ENCODE results near the gene LDLRAD4. TPM values are rescaled to one million over a fixed set of nuclear protein-coding genes. Genes with fewer than 3 reads are reported as not detected.

Gene LDLRAD4
- polyA plus RNA-seq, 1 experiment: not detected

GRCh38 chr18:13578400-13578799 lies 359.8 kb downstream of the LDLRAD4 start:
- DNase-seq (ENCODE audit: low read depth, low spot score): no peak
- Histone ChIP-seq H3K27ac (ENCODE audit: low read depth, low read length) (no peak overlapping the region), H3K4me3 (ENCODE audit: low read depth, low read length) (no peak overlapping the region), H3K9me3 (ENCODE audit: control insufficient read depth, insufficient read depth, low read length) (no peaks in the 10 kb centered on the region), H3K27me3 (ENCODE audit: control insufficient read depth, insufficient read depth, low read length) (no peaks in the 10 kb centered on the region)
- ChIA-PET CTCF (no interaction called here), POLR2A (no interaction called here)
- no peak for TF ChIP-seq CTCF (IDR thresholded peaks at IDR 0.05; ENCODE audit: low read depth, low read length)

- CTCF ChIA-PET: no interaction called here
- TF ChIP-seq CTCF (IDR thresholded peaks at IDR 0.05; ENCODE audit: low read depth, low read length): no peak
- DNase-seq (ENCODE audit: low read depth, low spot score): no peak
- no peaks in the 10 kb centered on the region for H3K9me3 ChIP-seq (ENCODE audit: control insufficient read depth, insufficient read depth, low read length)
- no peak overlapping the region for H3K4me3 ChIP-seq (ENCODE audit: low read depth, low read length)
- peaks cover 3% of the 10 kb centered on the region for H3K27me3 ChIP-seq (ENCODE audit: control insufficient read depth, insufficient read depth, low read length)
- H3K27ac ChIP-seq (ENCODE audit: low read depth, low read length): no peak overlapping the region
- POLR2A ChIA-PET: no interaction called here
Observed at GRCh38 chr18:13579874-13580273, 361.3 kb downstream of the LDLRAD4 start.

- TF ChIP-seq CTCF (IDR thresholded peaks at IDR 0.05; ENCODE audit: low read depth, low read length): no peak
- no peak overlapping the region for H3K4me3 ChIP-seq (ENCODE audit: low read depth, low read length)
- ChIA-PET CTCF (no interaction called here), POLR2A (no interaction called here)
- no peak for DNase-seq (ENCODE audit: low read depth, low spot score)
- H3K27ac ChIP-seq (ENCODE audit: low read depth, low read length): no peak overlapping the region
- H3K27me3 ChIP-seq (ENCODE audit: control insufficient read depth, insufficient read depth, low read length): peaks cover 4% of the 10 kb centered on the region
- H3K9me3 ChIP-seq (ENCODE audit: control insufficient read depth, insufficient read depth, low read length): no peaks in the 10 kb centered on the region
Observed at GRCh38 chr18:13580351-13580750, 361.8 kb downstream of the LDLRAD4 start.

GRCh38 chr18:13580991-13581390 lies 362.4 kb downstream of the LDLRAD4 start:
- Histone ChIP-seq H3K27me3 (ENCODE audit: control insufficient read depth, insufficient read depth, low read length) (peaks cover 4% of the 10 kb centered on the region), H3K9me3 (ENCODE audit: control insufficient read depth, insufficient read depth, low read length) (no peaks in the 10 kb centered on the region), H3K27ac (ENCODE audit: low read depth, low read length) (no peak overlapping the region), H3K4me3 (ENCODE audit: low read depth, low read length) (no peak overlapping the region)
- no peak for DNase-seq (ENCODE audit: low read depth, low spot score)
- ChIA-PET CTCF (no interaction called here), POLR2A (no interaction called here)
- TF ChIP-seq CTCF (IDR thresholded peaks at IDR 0.05; ENCODE audit: low read depth, low read length): no peak

- Histone ChIP-seq H3K9me3 (ENCODE audit: control insufficient read depth, insufficient read depth, low read length) (no peaks in the 10 kb centered on the region), H3K27ac (ENCODE audit: low read depth, low read length) (no peak overlapping the region), H3K4me3 (ENCODE audit: low read depth, low read length) (no peak overlapping the region), H3K27me3 (ENCODE audit: control insufficient read depth, insufficient read depth, low read length) (peaks cover 4% of the 10 kb centered on the region)
- ChIA-PET CTCF (no interaction called here), POLR2A (no interaction called here)
- TF ChIP-seq CTCF (IDR thresholded peaks at IDR 0.05; ENCODE audit: low read depth, low read length): no peak
- no peak for DNase-seq (ENCODE audit: low read depth, low spot score)
Observed at GRCh38 chr18:13581496-13582177, 363.1 kb downstream of the LDLRAD4 start.
